Mammary epithelial cell (primary cell): ENCODE results near the gene SRGAP1.

Experiments
- EZH2 ChIP-seq: IDR thresholded peaks from 2 replicates; pipeline ENCODE4 v1.6.1; 2012; ENCODE audit warnings: low read length, inconsistent platforms, borderline replicate concordance
- TF ChIP-seq, protein P1 (sequence below), 2 donors: IDR thresholded peaks in 1 of 2; conservative IDR thresholded peaks in 1 of 2; 2 replicates each; pipeline ENCODE4 v1.5.1; 2011 to 2012; ENCODE audit warnings: inconsistent platforms in 2 of 2, low read length in 2 of 2, mild to moderate bottlenecking in 2 of 2, control low read depth in 1 of 2, low read depth in 1 of 2; ENCODE audit not compliant: insufficient read depth in 1 of 2; ENCODE audit errors: extremely low read depth in 1 of 2

- TF ChIP-seq, protein P1, sequence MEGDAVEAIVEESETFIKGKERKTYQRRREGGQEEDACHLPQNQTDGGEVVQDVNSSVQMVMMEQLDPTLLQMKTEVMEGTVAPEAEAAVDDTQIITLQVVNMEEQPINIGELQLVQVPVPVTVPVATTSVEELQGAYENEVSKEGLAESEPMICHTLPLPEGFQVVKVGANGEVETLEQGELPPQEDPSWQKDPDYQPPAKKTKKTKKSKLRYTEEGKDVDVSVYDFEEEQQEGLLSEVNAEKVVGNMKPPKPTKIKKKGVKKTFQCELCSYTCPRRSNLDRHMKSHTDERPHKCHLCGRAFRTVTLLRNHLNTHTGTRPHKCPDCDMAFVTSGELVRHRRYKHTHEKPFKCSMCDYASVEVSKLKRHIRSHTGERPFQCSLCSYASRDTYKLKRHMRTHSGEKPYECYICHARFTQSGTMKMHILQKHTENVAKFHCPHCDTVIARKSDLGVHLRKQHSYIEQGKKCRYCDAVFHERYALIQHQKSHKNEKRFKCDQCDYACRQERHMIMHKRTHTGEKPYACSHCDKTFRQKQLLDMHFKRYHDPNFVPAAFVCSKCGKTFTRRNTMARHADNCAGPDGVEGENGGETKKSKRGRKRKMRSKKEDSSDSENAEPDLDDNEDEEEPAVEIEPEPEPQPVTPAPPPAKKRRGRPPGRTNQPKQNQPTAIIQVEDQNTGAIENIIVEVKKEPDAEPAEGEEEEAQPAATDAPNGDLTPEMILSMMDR (conservative IDR thresholded peaks at IDR 0.05 in 1 of 2, IDR thresholded peaks at IDR 0.05 in 1 of 2; ENCODE audit: extremely low read depth in 1 of 2, insufficient read depth in 1 of 2, low read depth in 1 of 2, low read length in 2 of 2), result no peak
- TF ChIP-seq EZH2, result no peak
Observed at GRCh38 chr12:64085154-64085553, 240.7 kb downstream of the SRGAP1 start.
